ENCODE results near the gene RAB18.
"Not testable (repeated sequence)": the region's sequence is repeated elsewhere in the genome, so short reads cannot be mapped to it uniquely, and the experiment has no call there.

RAB18 gene

DNA sequence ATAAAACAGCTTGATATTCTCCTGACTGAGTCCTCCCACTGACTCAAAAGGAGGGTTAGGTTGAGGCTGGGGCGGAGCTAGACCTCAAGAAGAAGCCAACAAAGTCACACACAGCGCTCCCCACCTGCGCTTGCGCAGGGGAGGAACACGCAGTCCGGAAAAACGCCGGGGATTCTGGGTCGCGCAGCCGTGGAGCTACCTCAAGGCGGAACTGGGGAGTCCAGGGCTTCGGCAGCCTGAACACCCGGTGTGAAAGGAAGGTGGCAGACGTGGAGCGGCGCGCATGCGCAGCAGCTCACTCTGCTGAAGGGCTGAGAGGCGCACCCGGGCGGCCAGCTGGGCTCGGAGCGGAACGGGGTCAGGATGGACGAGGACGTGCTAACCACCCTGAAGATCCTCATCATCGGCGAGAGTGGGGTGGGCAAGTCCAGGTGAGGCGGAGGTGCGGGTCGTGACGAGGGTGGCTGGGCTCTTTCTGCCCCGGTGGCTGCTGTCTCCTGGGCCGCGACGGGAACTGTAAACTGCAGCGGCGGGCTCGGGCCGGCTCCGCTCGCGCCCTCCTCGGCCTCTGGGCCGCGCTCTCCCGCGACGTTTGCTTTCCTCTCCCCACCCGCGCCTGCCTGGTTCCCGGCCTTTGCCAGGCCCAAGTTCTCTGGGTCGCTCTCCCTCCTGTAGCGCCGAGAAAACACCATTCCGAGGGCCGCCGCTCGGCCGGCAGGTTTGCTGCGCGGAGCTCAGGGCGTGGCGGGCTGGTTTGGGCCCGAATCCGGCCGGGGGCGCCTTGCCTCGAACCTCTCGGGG is at the start of gene RAB18:
Gene RAB18 (plus strand): TSS at position 298 of the 801 bp plus-strand sequence. CDS start 66 bp downstream, at position 364.
- DNase-seq = peak; percentile 91

DNA sequence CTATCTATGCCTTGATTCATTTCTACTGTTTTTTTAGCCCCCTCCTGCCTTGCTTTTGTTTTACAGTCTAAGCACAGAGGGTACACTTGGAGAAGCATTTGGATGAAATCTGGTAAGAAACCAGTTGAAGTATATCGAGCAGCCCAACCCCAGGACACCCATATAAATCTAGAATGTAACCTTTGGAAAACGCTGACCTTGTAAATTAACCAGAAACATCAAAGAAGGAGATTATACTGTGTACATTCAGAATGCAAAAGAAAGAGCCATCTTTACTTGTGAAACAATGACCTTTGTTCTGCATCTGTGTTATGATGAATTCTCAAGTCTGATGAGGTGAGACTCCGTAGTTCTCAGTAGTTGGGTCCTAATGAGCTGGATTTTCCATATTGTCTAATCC is 49.3 kb upstream of the RAB18 start:
- no peak for DNase-seq

DNA sequence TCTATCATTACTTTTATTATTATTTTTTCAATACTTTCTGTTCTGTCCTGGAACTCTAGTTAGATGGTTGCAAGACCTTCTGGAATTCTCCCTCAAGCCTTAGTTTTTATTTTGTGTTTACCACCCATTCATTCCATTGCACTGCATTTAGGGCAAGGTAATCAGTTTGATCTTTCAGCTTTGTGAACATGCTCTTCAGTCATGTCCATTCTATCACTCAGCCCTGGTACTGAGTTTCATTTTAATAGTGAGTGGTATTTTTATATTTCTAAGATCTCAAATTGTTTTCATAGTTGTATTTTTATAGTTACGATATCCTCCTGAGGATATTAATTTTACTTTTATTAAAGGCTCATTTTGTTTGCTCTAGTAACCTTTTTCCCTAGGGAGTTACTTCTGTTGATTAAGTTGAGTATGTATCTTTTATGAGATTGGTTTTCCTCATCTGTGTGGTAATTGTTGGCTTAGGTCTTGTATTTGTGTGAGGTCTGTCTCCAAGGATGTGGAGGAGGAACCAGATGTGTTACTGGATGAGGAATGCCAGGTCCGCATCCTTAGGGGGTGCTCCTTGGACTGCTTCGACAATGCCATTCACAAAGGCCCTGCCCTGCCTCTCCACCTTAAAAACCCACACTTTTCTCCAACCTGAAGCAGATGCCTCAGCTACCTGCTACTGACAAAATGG is 46.7 kb upstream of the RAB18 start:
- DNase-seq = no peak

DNA sequence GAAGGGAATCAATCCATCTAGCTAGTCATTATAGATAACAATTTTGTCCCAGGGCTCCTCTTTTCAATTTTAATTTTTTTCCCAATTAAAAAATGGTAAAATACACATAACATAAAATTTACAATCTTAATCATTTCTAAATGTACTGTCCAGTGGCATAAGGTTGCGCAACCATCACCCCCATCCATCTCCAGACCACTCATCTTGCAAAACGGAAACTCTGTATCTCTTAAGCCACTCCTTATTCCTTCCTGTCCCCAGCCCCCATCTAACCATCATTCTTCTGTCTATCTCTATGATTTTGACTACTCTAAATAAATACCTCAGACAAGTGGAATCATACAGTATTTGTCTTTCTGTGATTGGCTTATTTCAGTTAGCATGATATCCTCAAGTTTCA is 46.1 kb upstream of the RAB18 start:
- no peak for DNase-seq

DNA sequence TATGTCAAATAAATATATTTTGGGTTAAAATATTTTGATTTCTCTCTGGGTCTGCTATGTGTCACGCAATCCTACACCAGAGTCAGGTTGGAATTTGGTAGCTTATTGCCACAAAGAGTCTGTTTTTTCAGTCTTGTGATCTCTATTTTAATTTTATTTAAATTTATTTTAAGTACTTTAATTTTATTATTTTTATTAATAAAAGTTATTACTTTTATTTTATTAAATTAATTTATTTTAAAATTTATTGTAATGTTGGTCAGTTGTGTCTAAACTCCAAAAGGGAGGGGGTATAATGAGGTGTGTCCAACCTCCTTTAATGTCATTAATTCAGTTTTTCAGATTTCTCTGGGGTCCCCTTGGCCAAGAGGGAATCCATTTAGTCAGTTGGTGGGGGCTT is 42.8 kb upstream of the RAB18 start:
- no peak for DNase-seq

DNA sequence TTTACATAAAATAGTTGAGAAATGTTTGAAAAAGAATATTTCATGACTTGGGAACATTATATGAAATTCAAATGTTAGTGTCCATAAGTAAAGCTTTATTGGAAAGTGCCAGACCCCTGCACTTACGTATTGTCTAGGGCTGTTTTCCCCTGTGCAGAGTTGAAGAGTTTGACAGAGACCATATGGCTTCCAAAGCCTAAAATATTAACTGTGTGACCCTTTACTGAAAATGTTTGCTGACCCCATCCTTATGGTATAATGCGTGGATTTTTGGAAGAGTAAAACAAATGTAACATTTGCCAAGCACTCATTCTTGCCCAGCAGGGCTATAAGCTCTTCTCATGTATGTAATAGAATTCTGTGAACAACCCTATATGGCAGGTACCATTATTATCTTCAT is 40.1 kb upstream of the RAB18 start:
- DNase-seq = no peak

DNA sequence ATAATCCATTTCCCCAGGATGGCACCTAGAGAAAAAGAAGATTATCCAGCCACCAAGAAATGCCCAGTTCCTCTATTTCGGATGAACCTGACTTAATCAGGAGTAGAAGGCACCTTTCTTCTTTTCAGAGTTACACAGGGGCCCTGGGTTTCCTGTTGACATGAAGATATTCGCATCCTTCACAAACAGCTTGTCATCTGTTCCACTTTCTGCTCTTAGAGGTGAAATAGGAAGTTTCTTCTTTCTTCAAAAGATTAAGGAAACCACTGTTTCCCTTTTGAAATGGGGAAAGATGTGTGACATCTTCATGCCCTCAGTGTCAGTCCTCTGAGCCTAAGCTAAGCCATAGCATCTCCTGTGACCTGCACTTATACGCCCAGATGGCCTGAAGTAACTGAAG is 39.1 kb upstream of the RAB18 start:
- no peak for DNase-seq

DNA sequence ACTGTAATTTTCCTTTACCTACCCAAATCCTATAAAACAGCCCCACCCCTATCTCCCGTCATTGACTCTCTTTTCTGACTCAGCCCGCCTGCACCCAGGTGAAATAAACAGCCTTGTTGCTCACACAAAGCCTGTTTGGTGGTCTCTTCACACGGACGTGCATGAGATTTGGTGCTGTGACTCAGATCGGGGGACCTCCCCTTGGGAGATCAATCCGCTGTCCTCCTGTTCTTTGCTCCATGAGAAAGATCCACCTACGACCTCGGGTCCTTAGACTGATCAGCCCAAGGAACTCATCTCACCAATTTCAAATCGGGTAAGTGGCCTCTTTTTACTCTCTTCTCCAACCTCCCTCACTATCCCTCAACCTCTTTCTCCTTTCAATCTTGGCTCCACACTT is 38.5 kb upstream of the RAB18 start:
- DNase-seq = not testable (repeated sequence)

DNA sequence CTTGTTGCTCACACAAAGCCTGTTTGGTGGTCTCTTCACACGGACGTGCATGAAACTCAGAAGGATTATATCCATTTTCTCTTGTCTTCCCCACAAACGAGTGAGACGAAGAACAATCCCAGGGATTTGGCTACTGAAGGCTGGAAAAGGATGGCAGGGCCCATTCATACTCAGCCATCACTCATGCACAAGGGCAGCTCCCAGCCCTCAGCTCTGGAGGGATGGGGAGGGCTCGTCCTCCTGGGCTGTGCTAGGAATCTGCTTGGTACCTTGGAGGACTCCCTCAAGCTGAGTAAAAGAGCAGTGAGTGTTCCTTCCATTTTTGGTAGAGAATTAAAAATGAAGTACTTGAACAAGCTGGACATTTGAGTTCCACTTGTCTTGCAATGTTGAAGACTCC is 33.2 kb upstream of the RAB18 start:
- no peak for DNase-seq

DNA sequence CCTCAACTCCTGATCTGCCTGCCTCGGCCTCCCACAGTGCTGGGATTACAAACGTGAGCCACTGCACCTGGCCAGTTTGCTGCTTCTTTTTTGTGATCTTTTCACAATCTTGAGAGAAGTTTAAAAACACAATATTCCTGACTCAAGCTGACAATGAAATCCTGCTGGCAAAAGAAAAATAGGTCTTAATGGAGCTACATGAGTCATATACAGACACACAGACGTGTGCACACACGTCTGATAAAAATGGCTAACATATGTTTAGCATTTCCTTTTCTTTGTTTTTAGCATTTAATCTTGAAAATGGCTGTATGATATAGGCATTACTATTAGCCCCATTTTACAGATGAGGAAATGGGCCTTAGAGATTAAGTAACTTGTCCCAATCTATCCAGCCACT is 29.4 kb upstream of the RAB18 start:
- no peak for DNase-seq

DNA sequence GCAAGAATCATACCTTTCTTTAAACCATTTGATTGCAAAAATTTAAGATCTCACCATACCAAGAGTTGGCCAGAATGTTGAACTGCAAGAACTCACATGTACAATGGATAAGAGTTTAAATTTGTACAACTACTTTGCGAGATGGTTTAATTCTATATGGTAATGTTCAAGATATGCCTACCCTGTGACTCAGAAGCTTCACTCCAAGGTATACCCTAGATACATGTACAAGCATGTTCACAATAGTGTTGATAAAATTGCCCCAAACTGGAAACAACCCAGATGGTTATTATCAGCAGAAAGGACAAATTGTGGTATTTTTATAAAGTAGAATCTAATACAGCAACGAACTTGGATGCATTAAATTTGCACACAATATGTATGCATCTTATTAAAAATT is 25.1 kb upstream of the RAB18 start:
- no peak for DNase-seq

DNA sequence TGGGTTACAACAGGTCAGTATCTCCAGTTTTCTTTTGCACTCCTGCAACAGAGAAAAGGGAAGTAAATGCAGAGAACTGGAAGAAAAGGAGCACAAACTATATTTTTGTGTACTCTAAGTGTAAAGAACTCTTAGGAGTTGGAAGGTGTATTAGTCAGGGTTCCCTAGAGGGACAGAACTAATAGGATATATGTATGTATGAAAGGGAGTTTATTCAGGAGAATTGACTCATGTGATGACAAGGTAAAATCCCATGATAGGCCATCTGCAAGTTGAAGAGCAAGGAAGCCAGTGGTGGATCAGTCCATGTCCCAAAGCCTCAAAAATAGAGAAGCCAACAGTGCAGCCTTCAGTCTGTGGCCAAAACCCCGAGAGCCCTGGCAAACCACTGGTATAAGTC is 22.6 kb upstream of the RAB18 start:
- DNase-seq = no peak

DNA sequence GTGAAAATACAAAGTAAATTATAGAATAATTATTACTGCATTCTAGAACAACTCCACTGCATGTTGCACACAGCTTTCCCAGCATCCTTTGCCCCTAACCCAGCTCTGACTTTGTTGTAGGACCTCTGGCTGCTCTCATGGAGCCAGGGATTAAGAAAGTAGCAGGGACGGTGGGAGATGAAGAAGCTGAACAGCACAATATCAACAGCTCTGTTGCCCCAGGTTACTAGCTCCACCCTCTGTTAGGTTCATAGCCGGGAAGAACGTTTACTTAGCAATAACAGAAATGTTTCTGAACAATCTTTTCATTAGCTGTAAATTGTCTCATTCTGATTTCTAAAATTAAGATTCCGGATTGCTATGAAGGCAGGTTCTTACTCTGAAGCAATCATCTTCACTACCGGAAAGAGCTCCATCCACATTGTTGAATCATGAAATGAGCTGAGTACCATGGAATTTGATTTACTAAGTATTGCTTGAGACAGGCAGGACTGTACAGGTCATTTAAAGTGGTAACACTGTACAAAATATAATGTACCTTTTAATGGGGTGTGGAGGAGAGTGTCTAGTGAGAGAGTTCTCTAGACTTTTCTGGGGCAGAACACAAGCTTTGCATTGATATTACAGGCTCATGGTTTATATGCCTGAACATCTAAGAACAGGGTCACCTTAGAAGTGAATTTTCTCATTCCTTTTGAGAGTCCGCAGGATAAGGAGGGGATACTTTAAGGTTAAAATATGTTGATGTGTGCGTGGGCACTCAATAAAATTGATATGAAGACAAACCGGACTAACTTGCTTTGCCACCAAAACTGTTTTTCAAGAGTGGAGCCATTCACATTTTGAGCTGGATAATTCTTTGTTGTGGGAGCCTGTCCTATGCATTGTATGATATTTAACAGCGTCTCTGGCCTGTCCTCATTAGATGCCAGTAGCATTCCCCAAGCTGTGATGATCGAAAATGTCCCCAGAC is 20.8 kb upstream of the RAB18 start:
- DNase-seq = no peak

DNA sequence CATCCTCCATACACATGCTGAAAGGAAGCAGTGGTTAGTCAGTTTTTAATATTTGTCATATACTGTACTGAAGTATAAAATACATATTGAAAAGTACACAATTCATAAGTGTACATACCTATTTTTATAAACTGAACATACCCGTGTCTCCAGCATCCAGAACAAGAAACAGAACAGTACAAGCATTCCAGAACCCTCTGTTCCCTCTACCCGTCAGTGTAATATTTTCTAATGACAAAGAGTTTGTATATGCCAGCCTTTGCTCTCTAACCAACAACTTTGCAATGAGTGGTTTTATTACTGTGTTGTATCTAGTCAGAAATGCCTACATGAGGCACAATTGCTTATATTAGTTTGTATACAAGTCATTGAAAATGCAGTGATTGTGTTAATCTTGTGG is 18.7 kb upstream of the RAB18 start:
- DNase-seq = no peak

DNA sequence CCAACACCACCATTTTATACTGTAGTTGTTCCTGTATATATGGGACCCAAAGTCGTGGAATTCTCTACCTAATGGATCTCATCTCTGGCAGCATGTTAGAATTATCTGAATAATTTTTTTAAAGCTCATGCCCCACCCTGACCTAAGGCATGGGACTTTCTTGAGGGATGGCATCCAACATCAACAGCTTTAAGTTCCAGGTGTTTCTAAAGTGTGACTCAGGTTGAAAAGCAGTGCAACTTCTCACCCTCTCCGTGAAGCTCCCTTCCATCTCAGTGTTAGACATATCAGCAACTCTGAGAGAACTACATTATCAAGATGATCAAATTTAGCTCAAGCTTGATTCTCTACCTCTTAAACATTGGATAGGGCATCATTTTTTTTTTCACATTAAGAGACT is 18.1 kb upstream of the RAB18 start:
- DNase-seq = no peak

DNA sequence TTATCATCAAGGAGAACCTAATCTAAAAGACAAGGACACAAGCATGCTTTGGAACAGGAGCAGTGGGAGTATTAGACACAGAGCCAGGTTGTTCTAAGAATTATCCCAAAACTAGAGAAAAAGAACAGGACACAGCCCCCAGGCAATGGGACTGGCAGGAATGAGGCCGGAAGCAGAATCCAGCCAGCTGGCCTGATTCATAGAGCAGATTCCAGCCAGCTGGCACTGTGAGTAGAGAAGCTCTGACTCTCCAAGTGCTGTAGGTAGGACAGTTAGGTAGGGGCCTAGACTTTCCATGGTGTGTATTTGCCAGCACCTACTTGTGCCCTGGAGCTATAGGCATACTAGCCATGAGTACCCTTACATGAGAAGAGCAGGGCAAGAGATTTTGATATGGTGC is 13.3 kb upstream of the RAB18 start:
- DNase-seq = no peak

DNA sequence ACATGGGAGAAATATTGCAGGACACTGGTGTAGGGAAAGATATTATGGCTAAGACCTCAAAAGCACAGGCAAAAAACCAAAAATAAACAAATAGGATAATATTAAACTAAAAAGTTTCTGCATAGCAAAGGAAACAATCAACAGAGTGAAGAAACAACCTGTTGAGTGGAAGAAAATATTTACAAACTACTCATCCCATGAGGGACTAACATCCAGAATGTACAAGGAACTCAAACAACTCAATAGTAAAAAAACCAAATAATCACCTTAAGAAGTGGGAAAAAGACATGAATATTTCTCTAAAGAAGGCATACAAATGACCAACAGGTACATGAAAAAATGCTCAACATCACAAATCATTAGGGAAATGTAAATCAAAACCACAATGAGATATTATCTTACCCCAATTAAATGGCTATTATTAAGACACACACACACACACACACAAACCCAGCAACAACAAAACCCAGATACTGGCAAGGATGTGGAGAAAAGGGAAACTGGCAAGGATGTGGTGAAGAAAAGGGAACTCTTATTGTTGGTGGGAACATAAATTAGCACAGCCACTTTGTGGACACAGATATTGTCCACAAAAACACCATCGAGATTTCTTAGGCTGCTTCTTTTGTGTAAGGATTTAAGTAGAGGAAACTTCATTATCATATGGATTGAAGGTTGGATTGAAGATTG is 9.8 kb upstream of the RAB18 start:
- no peak for DNase-seq

DNA sequence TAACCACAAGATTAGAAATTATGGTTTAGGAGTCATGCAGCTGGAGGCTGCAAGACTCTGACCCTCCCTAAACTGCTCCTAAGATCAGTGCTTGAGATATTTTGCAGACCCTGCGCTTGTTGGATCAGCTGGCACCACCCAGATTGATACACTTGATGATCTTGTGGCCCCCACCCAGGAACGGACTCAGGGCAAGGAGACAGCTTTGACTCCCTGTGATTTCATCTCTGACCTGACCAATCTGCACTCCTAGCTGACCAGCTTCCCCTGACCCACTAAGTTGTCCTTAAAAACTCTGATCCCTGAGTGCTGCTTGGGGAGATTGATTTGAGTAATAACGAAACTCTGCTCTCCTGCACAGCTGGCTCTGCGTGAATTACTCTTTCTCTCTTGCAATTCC is 8.0 kb upstream of the RAB18 start:
- DNase-seq = no peak

DNA sequence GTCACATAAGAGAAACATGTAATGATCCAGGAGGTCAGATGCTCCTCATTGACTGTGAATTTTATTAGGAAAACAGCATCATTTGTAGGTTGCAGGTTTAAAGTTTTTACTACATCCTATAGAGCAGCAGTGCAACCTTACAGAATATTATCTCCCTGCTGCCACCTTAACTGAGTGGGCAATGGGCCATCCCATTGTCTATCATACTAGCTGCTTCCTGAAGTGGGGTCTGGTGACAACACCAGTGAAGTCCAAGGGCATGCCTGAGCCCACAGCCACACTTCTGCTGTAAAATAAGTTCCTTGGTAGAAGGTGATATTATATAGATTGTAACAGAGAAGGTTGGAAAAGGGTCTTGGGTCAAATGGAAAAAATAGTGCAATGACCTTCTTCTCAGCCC is 4.0 kb upstream of the RAB18 start:
- DNase-seq = no peak

DNA sequence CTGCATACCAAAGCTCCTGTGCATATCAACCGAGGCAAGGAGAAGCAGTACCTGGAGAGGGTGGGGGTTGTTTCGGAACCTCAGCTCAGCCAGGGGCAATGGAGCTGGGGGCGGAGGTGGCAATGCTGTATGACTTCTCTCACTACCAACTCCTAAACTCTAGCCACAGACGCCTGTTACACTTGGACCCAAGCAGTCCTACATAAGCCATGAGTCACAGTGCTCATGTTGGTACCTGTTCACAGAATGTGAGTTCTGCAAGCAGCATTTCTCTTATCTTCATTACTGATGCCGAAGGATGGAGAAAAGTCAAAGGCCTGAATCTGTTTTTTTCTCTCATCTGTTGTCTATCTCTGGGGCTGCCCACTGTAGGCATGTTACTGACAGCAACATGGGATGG is 3.2 kb upstream of the RAB18 start:
- no peak for DNase-seq

DNA sequence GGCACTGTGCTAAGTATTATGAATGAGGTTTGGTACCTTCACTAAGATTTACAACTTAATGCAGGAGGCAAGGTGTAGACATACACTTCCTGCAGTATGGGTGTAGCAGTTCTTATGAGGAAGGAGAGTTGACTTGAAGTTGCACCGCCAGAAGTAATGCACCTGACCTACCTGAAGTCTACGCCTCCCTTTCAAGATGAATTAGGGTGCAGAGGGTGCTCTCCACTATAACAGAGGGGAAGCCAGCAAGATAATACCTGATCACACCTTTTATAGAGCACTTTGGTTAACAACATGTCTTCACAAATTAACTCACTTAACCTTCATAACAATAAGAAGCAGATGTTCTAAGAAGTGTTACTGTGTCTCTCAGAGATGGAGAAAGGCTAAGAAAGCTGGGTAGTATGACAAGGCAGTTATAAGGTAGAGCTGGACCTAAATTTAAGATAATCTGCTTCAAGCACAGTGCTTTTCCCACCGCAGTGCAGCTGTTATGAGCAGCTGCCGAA is 552 bp upstream of the RAB18 start:
- no peak for DNase-seq

DNA sequence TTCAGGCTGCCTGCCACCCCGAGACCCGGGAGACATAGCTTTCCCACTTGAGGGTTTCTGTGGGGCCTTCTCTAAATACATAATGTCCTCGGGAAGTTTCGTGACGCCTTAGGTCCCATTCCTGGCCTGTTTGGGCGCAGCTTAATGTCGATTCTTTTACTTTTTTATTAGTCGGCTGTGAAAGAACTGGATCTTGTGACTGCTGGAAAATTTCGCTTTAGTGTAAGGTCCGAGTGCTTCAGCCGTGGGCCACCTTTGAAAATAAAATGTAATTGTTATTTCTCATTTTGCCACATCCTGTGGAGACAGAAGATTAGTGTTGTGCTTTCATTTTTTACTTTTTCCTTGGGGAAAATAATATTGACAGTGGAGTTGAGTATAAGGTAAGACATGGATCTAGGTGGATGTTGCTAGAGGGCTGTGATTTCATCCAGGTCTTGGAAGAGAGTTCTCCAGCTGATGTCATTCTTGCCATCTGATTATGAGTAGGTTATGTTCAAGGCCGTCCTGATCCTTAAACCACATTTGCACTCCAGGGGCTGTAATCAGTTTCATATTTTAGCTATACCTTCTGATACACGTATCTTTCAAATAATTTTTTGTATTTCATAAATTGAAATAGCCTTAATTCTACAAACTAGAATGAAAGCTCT is 830 bp downstream of the RAB18 start:
- DNase-seq = no peak
